Stimulated activated naive CD4-positive, alpha-beta T cell (primary cell): ENCODE results near the gene ZNF208.
"Not testable (repeated sequence)": the region's sequence is repeated elsewhere in the genome, so short reads cannot be mapped to it uniquely, and the experiment has no call there.

Experiments used
- DNase-seq, 6 experiments: peaks; one replicate each; lab custom pipeline; 2025; lab: John Stamatoyannopoulos, UW

The ZNF208 gene

GRCh38 chr19:21884786-21885185 lies 126.0 kb downstream of the ZNF208 start:
- not testable (repeated sequence) for DNase-seq

GRCh38 chr19:21883516-21883915 lies 127.2 kb downstream of the ZNF208 start:
- DNase-seq, result no peak
